Stomach (tissue), 4 donors: Measurements from ENCODE around the gene SLC35F5.

Experiments
- EP300 ChIP-seq: sonication (generic); formaldehyde crosslinking; IDR thresholded peaks from one replicate; pipeline ENCODE4 v1.6.1; 2017; ENCODE audit warnings: antibody characterized with exemption
- POLR2A ChIP-seq, 4 donors: fragments of 450-650 bp; IDR thresholded peaks; one replicate each; pipeline ENCODE4 v1.6.1; 2016; ENCODE audit warnings: antibody characterized with exemption in 4 of 4, control low read depth in 2 of 4, mild to moderate bottlenecking in 1 of 4, moderate library complexity in 1 of 4
- POLR2AphosphoS5 ChIP-seq, 3 donors: sonication (generic); formaldehyde crosslinking; IDR thresholded peaks; one replicate each; pipeline ENCODE4 v1.6.1; 2016; ENCODE audit warnings: antibody characterized with exemption in 3 of 3
- TF ChIP-seq, protein P1 (sequence below), 7 experiments: fragments of 450-650 bp in 4 of 7; fragments of 200-600 bp in 3 of 7; sonication (generic) in 3 of 7; IDR thresholded peaks; one replicate each; pipeline ENCODE4 v1.5.1; 2016 to 2019; ENCODE audit warnings: antibody characterized with exemption in 7 of 7, control low read depth in 2 of 7, mild to moderate bottlenecking in 1 of 7

DNA sequence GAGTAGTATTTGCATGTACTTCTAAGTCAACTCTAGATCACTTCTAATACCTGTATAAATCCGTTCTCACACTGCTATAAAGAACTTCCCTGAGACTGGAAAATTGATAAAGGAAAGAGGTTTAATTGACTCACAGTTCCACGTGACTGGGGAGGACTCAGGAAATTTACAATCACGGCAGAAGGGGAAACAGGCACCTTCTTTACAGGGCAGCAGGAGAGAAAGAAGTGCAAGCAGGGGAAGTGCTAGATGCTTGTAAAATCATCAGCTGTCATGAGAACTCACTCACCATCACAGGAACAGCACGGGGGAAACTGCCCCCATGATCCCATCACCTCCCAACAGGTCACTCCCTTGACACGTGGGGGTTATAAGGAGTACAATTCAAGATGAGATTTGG lies 24.0 kb upstream of the SLC35F5 start:
- TF ChIP-seq, protein P1, sequence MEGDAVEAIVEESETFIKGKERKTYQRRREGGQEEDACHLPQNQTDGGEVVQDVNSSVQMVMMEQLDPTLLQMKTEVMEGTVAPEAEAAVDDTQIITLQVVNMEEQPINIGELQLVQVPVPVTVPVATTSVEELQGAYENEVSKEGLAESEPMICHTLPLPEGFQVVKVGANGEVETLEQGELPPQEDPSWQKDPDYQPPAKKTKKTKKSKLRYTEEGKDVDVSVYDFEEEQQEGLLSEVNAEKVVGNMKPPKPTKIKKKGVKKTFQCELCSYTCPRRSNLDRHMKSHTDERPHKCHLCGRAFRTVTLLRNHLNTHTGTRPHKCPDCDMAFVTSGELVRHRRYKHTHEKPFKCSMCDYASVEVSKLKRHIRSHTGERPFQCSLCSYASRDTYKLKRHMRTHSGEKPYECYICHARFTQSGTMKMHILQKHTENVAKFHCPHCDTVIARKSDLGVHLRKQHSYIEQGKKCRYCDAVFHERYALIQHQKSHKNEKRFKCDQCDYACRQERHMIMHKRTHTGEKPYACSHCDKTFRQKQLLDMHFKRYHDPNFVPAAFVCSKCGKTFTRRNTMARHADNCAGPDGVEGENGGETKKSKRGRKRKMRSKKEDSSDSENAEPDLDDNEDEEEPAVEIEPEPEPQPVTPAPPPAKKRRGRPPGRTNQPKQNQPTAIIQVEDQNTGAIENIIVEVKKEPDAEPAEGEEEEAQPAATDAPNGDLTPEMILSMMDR (IDR thresholded peaks at IDR 0.05) = no peak
- no peak for TF ChIP-seq POLR2A (IDR thresholded peaks at IDR 0.05)
- TF ChIP-seq POLR2AphosphoS5 (IDR thresholded peaks at IDR 0.05) = no peak
- no peak for TF ChIP-seq EP300
